ENCODE results near the gene THSD1. TPM values are rescaled to one million over a fixed set of nuclear protein-coding genes. Genes with fewer than 3 reads are reported as not detected.

Gene THSD1, protein sequence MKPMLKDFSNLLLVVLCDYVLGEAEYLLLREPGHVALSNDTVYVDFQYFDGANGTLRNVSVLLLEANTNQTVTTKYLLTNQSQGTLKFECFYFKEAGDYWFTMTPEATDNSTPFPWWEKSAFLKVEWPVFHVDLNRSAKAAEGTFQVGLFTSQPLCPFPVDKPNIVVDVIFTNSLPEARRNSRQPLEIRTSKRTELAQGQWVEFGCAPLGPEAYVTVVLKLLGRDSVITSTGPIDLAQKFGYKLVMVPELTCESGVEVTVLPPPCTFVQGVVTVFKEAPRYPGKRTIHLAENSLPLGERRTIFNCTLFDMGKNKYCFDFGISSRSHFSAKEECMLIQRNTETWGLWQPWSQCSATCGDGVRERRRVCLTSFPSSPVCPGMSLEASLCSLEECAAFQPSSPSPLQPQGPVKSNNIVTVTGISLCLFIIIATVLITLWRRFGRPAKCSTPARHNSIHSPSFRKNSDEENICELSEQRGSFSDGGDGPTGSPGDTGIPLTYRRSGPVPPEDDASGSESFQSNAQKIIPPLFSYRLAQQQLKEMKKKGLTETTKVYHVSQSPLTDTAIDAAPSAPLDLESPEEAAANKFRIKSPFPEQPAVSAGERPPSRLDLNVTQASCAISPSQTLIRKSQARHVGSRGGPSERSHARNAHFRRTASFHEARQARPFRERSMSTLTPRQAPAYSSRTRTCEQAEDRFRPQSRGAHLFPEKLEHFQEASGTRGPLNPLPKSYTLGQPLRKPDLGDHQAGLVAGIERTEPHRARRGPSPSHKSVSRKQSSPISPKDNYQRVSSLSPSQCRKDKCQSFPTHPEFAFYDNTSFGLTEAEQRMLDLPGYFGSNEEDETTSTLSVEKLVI
- 0.30 and 0.46 TPM in 2 replicates for total RNA-seq (2011; cell fraction: chromatin; rRNA removed; ENCODE audit: low replicate concordance)
- total RNA-seq (2011; cell fraction: nucleolus; rRNA removed) = 0.17 and 0.53 TPM in 2 replicates
- total RNA-seq (2011; cell fraction: nucleoplasm; rRNA removed) = 0.15 and 0.53 TPM in 2 replicates
- total RNA-seq (2014; rRNA removed) (0.05 and 0.12 TPM in 2 replicates), total RNA-seq (2014; rRNA removed; fragmentation: Illumina TruSeq; extraction: Trizol) (0.06 TPM in 1 of 2 replicates, not detected in the other), total RNA-seq (2015; rRNA removed; fragmentation: Illumina TruSeq; extraction: Trizol) (0.11 TPM in 2 replicates), total RNA-seq (2021) (0.09 TPM in 2 replicates), polyA plus RNA-seq (2011; rRNA removed) (0.04 and 0.24 TPM in 2 replicates), polyA plus RNA-seq (2014; fragmentation: Illumina TruSeq; extraction: Trizol) (0.03 and 0.04 TPM in 2 replicates), polyA plus RNA-seq (2014; fragmentation: Nextera tagmentation; extraction: Ambion mirVana) (under 1 TPM in 1 of 2 experiments, not detected in 1; 0.01 TPM), polyA plus RNA-seq (2014; rRNA removed) (0.03 and 0.35 TPM in 2 replicates), polyA minus RNA-seq (2011; rRNA and poly(A)+ RNA removed) (0.11 and 0.36 TPM in 2 replicates), Bru-seq, nascent RNA (percentile 43 among the genes with signal in this experiment), BruChase-seq, experiment 1, labeled RNA remaining after a 2-hour chase (percentile 50 among the genes with signal in this experiment), BruChase-seq, experiment 2, labeled RNA remaining after a 6-hour chase (percentile 52 among the genes with signal in this experiment)
- polyA plus RNA-seq (2011; cell fraction: cytosol; rRNA removed) = 0.19 TPM in 1 of 2 replicates, not detected in the other
- polyA plus RNA-seq (2011; cell fraction: nucleus; rRNA removed) = 0.09 and 0.44 TPM in 2 replicates
- polyA plus RNA-seq (2012) = 0.07 and 0.26 TPM in 2 replicates
- polyA minus RNA-seq (2011; cell fraction: cytosol; rRNA and poly(A)+ RNA removed) = not detected in 2 replicates
- polyA minus RNA-seq (2011; cell fraction: nucleus; rRNA and poly(A)+ RNA removed) = 0.27 and 0.33 TPM in 2 replicates
- long read RNA-seq, experiment 1 = 0 reads
- long read RNA-seq, experiment 2 = 0 reads
- long read RNA-seq, experiment 3 = 0 reads

DNA sequence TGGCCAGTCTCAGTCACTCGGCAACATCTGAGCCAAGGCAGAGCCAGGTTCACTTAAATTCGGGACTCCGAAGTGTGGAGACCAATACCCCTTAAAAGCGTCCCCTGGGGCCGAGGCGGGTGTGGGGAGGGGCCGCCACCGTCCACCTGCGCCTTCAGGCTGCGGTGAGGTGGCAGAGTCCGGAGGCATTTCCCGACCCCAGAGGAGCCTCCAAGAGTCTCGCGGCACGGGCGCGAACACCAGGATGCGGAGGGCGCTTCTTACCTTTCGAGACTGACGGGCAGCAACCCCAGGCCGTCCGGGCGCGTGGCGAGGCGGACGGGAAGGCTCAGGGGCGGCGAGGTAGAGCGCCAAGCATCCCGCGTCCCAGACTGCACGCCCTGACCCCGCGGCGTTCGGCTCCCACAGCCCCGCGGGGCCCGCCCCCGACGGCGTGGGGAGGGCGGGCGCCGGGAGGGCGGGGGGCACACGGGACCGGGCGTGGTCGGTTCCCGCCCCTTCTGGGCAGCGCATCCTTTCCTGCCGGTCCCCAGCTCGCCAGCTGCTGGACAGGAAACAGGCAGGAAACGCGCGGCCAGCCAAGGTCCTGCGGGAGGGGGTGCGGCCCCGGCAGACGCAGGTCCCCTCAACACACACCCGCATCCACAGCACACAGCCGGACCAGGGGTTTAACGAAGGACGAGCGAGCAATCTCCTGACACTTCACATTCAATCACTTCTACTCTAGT is at the start of gene THSD1:
Gene THSD1 (minus strand): TSS at position 406 of the 728 bp plus-strand sequence. CDS start 3,572 bp downstream, outside the sequence.
- ATAC-seq (no peak), FAIRE-seq (no peak), DNase-seq (ENCODE audit: extremely low read depth in 1 of 4, low spot score in 3 of 4) (no peak)
- Histone ChIP-seq H4K20me1 (replicated peaks; ENCODE audit: control insufficient read depth, insufficient read depth, low read length) (no peaks in the 10 kb centered on the region), H3K9ac (ENCODE audit: insufficient read depth in 1 of 2, low read depth in 2 of 2, low read length in 2 of 2) (no peak within 1 kb of the TSS), H3K4me3 (no peak within 1 kb of the TSS), H3K79me2 (ENCODE audit: control insufficient read depth, insufficient read depth, low read length) (no peaks in the 10 kb centered on the region), H3K27ac (ENCODE audit: extremely low read depth, low read depth, low read length) (no peak within 1 kb of the TSS), H3K4me1 (replicated peaks in 1 of 2; ENCODE audit: control insufficient read depth in 2 of 2, insufficient read depth in 2 of 2, low read length in 2 of 2) (no peaks in the 10 kb centered on the region), H2AFZ (ENCODE audit: low read depth, low read length) (no peak within 1 kb of the TSS), H3K4me2 (ENCODE audit: insufficient read depth, low read length) (no peak within 1 kb of the TSS), H3K9me3 (replicated peaks; ENCODE audit: control insufficient read depth, insufficient read depth, low read depth, low read length) (no peaks in the 10 kb centered on the region), H3K9me1 (ENCODE audit: control insufficient read depth, insufficient read depth, low read length) (no peaks in the 10 kb centered on the region), H3K36me3 (ENCODE audit: control insufficient read depth, insufficient read depth, low read length) (0 out of 3 replicates have a peak, but pooled peaks cover 2% of the 10 kb centered on the region), H3K27me3 (ENCODE audit: control insufficient read depth in 2 of 2, insufficient read depth in 2 of 2, low read length in 2 of 2) (no peaks in the 10 kb centered on the region; a peak in 1 of 5 replicates)
- ChIA-PET POLR2A (no interaction called here), CTCF (ENCODE audit: low intra/inter-chr PET ratio) (no interaction called here)
- intact Hi-C loops (cut with micrococcal nuclease) = no loop called here
- in situ Hi-C loops (cut with MboI) = no loop called here
- 80% methylated on average over 14 of the region's 68 CpGs for WGBS (ENCODE audit: insufficient coverage, low coverage, missing lambda C conversion rate)
- no TSS peak for BruUV-seq (replicated peaks)
- TF ChIP-seq TAF7 (tag; IDR thresholded peaks at IDR 0.05) (no peak), CREM (IDR thresholded peaks at IDR 0.05; ENCODE audit: low read depth) (no peak), BRD9 (IDR thresholded peaks at IDR 0.05; ENCODE audit: low read depth, partially characterized antibody) (no peak), ZNF699 (CRISPR knock-in tag; IDR thresholded peaks at IDR 0.05; ENCODE audit: insufficient replicate concordance) (no peak), BCOR (IDR thresholded peaks at IDR 0.05) (no peak)

Measured in K562 (cell line).